ENCODE results near the gene TPM3. TPM values are rescaled to one million over a fixed set of nuclear protein-coding genes. Genes with fewer than 3 reads are reported as not detected.

TPM3 gene
- total RNA-seq, 1 experiment from 2014 or later = 625 TPM

GRCh38 chr1:154158307-154159125 is 33.4 kb downstream of the TPM3 start:
- no peak overlapping the region for H3K4me3 Mint-ChIP-seq (ENCODE audit: unreplicated experiment)
- no peaks in the 10 kb centered on the region for H3K9me3 Mint-ChIP-seq (ENCODE audit: unreplicated experiment)
- H3K4me1 Mint-ChIP-seq (ENCODE audit: insufficient read depth, unreplicated experiment) = no peaks in the 10 kb centered on the region
- ChIA-PET CTCF (interaction anchor here (0.6 to 1.0 kb wide), 4 partner anchors 15 to 853 kb away, joined by 3 to 7 read pairs (median 4); no protein-coding TSS in a partner anchor), POLR2A (interaction anchor here (1.2 kb wide), 1 partner anchor 24 kb away, joined by 4 read pairs; no protein-coding TSS in a partner anchor)
- no peak for TF ChIP-seq CTCF (IDR thresholded peaks at IDR 0.05; ENCODE audit: unreplicated experiment)
- peaks cover 95% of the 10 kb centered on the region for H3K36me3 Mint-ChIP-seq (ENCODE audit: insufficient read depth, unreplicated experiment)
- H3K27me3 Mint-ChIP-seq (ENCODE audit: insufficient read depth, unreplicated experiment) = no peaks in the 10 kb centered on the region
- no peak overlapping the region for H3K27ac Mint-ChIP-seq (ENCODE audit: low read depth, unreplicated experiment)
- intact Hi-C loops (cut with micrococcal nuclease) = no loop called here
- no peak for DNase-seq (ENCODE audit: unreplicated experiment)
- BruUV-seq (replicated peaks) = no TSS peak

GRCh38 chr1:154157520-154158306 is 34.2 kb downstream of the TPM3 start:
- POLR2A ChIA-PET = interaction anchor here (1.2 kb wide), 1 partner anchor 25 kb away, joined by 4 read pairs; no protein-coding TSS in a partner anchor
- intact Hi-C loops (cut with micrococcal nuclease) = no loop called here
- H3K4me1 Mint-ChIP-seq (ENCODE audit: insufficient read depth, unreplicated experiment) = no peaks in the 10 kb centered on the region
- TF ChIP-seq CTCF (IDR thresholded peaks at IDR 0.05; ENCODE audit: unreplicated experiment) = no peak
- H3K4me3 Mint-ChIP-seq (ENCODE audit: unreplicated experiment) = no peak overlapping the region
- no peaks in the 10 kb centered on the region for H3K9me3 Mint-ChIP-seq (ENCODE audit: unreplicated experiment)
- BruUV-seq (replicated peaks) = no TSS peak
- no peak for DNase-seq (ENCODE audit: unreplicated experiment)
- H3K27me3 Mint-ChIP-seq (ENCODE audit: insufficient read depth, unreplicated experiment) = no peaks in the 10 kb centered on the region
- H3K36me3 Mint-ChIP-seq (ENCODE audit: insufficient read depth, unreplicated experiment) = peaks cover 87% of the 10 kb centered on the region
- H3K27ac Mint-ChIP-seq (ENCODE audit: low read depth, unreplicated experiment) = peak overlapping the region; percentile 7
- CTCF ChIA-PET = interaction anchor here (0.6 to 1.0 kb wide), 3 partner anchors 10 to 512 kb away, joined by 3 to 4 read pairs (median 3); no protein-coding TSS in a partner anchor

GRCh38 chr1:154155251-154155650 is 36.6 kb downstream of the TPM3 start:
- H3K27me3 Mint-ChIP-seq (ENCODE audit: insufficient read depth, unreplicated experiment) = no peaks in the 10 kb centered on the region
- CTCF ChIA-PET = interaction anchor here (0.8 kb wide), 1 partner anchor 23 kb away, joined by 4 read pairs; no protein-coding TSS in a partner anchor
- no peak for TF ChIP-seq CTCF (IDR thresholded peaks at IDR 0.05; ENCODE audit: unreplicated experiment)
- peaks cover 7% of the 10 kb centered on the region for H3K4me1 Mint-ChIP-seq (ENCODE audit: insufficient read depth, unreplicated experiment)
- no peak for DNase-seq (ENCODE audit: unreplicated experiment)
- H3K9me3 Mint-ChIP-seq (ENCODE audit: unreplicated experiment) = no peaks in the 10 kb centered on the region
- no peak overlapping the region for H3K4me3 Mint-ChIP-seq (ENCODE audit: unreplicated experiment)
- H3K36me3 Mint-ChIP-seq (ENCODE audit: insufficient read depth, unreplicated experiment) = peaks cover 62% of the 10 kb centered on the region
- POLR2A ChIA-PET = interaction anchor here (1.5 kb wide), 1 partner anchor 27 kb away, joined by 6 read pairs; no protein-coding TSS in a partner anchor
- BruUV-seq (replicated peaks) = no TSS peak
- no peak overlapping the region for H3K27ac Mint-ChIP-seq (ENCODE audit: low read depth, unreplicated experiment)
- intact Hi-C loops (cut with micrococcal nuclease) = no loop called here
